Hepatocyte (in vitro differentiated cells): Measurements from ENCODE around the gene STARD8.

Source experiments
- EZH2 ChIP-seq: fragments of 200-600 bp; sonication (generic); IDR thresholded peaks from 2 replicates; pipeline ENCODE4 v1.6.1; 2016; ENCODE audit warnings: antibody characterized with exemption, mild to moderate bottlenecking, borderline replicate concordance
- TF ChIP-seq, protein P1 (sequence below): fragments of 200-600 bp; sonication (generic); IDR thresholded peaks from 2 replicates; pipeline ENCODE4 v1.5.1; 2016; ENCODE audit warnings: antibody characterized with exemption, mild to moderate bottlenecking; ENCODE audit not compliant: poor library complexity

DNA sequence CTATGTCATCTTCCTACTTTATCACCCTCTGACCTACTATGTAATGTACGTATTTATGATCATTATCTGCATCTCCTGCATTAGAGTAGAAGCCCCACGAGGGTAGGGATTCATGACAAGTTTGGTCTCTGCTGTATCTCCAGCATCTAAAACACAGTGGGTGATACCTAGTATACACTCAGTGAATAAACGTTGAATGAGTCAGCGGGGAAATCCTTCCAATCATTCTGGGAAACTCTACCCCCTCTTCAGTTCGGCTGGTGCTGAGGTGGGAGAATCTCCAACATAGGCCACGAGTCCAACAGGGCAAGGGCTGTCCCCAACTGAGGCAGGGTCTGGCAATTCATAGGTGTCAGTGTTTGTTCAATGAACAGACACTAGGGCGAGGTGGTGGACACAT, 106.9 kb downstream of the STARD8 start:
- TF ChIP-seq, protein P1, sequence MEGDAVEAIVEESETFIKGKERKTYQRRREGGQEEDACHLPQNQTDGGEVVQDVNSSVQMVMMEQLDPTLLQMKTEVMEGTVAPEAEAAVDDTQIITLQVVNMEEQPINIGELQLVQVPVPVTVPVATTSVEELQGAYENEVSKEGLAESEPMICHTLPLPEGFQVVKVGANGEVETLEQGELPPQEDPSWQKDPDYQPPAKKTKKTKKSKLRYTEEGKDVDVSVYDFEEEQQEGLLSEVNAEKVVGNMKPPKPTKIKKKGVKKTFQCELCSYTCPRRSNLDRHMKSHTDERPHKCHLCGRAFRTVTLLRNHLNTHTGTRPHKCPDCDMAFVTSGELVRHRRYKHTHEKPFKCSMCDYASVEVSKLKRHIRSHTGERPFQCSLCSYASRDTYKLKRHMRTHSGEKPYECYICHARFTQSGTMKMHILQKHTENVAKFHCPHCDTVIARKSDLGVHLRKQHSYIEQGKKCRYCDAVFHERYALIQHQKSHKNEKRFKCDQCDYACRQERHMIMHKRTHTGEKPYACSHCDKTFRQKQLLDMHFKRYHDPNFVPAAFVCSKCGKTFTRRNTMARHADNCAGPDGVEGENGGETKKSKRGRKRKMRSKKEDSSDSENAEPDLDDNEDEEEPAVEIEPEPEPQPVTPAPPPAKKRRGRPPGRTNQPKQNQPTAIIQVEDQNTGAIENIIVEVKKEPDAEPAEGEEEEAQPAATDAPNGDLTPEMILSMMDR, result no peak
- no peak for TF ChIP-seq EZH2
